MM.1S (cell line): ENCODE data around the gene UBN1.

Source experiments
- CTCF ChIP-seq: fragments of 300-600 bp; sonication (generic); IDR thresholded peaks from 2 replicates; pipeline ENCODE4 v1.5.1; 2016; ENCODE audit warnings: antibody characterized with exemption, low read length, mixed read lengths
- EZH2 ChIP-seq: fragments of 300-600 bp; sonication (generic); optimal IDR thresholded peaks from 2 replicates; pipeline ENCODE3; 2017; ENCODE audit warnings: low read depth, mild to moderate bottlenecking, antibody characterized with exemption, low read length, mixed read lengths

GRCh38 chr16:4847774-4848587, 700 bp downstream of the UBN1 start:
- TF ChIP-seq CTCF (no peak), EZH2 (no peak)
